HepG2 (cell line): Measurements from ENCODE around the gene ING5. TPM values are rescaled to one million over a fixed set of nuclear protein-coding genes. Genes with fewer than 3 reads are reported as not detected.

ENCODE experiments used
- ATAC-seq: fragments of 200-7000 bp; cut with Tn5 transposase; 3 replicates; pipeline ENCODE4 v1.9.1; 2020; ENCODE audit warnings: mild to moderate bottlenecking, moderate library complexity
- BruUV-seq: library from RNA; stranded (reverse); fragments of 400-500 nt; replicated peaks from 2 replicates; lab custom pipeline; 2021; lab: Mats Ljungman, UMichigan
- CTCF ChIA-PET: fragments of 300-600 bp; formaldehyde crosslinking; extraction: SDS; loops from one replicate; lab custom pipeline; 2021; ENCODE audit warnings: low total read pairs, inconsistent platforms, low intra/inter-chr PET ratio; lab: Yijun Ruan, JAX
- POLR2A ChIA-PET: fragments of 350-600 bp; sonication (Branson Sonifier 250); formaldehyde crosslinking; loops from one replicate; lab custom pipeline; 2020; ENCODE audit warnings: antibody characterized with exemption, inconsistent platforms; lab: Yijun Ruan, JAX
- DNase-seq: peaks from one replicate; pipeline ENCODE4 v3.0.0-alpha.2; 2015; ENCODE audit warnings: low spot score
- FAIRE-seq: peaks from 3 replicates; lab custom pipeline; 2011; peaks lifted over from hg19 to GRCh38; lab: Jason Lieb, UNC
- H2AFZ ChIP-seq: one replicate; pipeline ENCODE4 v1.6.1; 2011; ENCODE audit warnings: low read length, inconsistent platforms
- H3K27ac ChIP-seq: fragments of 300-600 bp; 3 replicates; pipeline ENCODE4 v1.8.0; 2011; ENCODE audit warnings: mixed run types, mild to moderate bottlenecking, mixed read lengths, low read length, inconsistent platforms; ENCODE audit not compliant: insufficient read depth; ENCODE audit errors: extremely low read length
- H3K27me3 ChIP-seq, 2 experiments: fragments of 200-600 bp in 1 of 2; 2 replicates in 1 of 2; 3 replicates in 1 of 2; pipeline versions ENCODE4 v1.6.0 to v1.8.0; 2011; ENCODE audit warnings: low read length in 2 of 2, mild to moderate bottlenecking in 2 of 2, moderate library complexity in 2 of 2, inconsistent platforms in 1 of 2; ENCODE audit not compliant: insufficient read depth in 2 of 2, control insufficient read depth in 1 of 2
- H3K36me3 ChIP-seq, 2 experiments: fragments of 200-600 bp in 1 of 2; replicated peaks in 1 of 2; 2 replicates in 1 of 2; 3 replicates in 1 of 2; pipeline versions ENCODE4 v1.5.1 to v1.8.0; 2011; ENCODE audit warnings: low read length in 2 of 2, inconsistent platforms in 1 of 2; ENCODE audit not compliant: insufficient read depth in 2 of 2, control insufficient read depth in 1 of 2
- H3K4me1 ChIP-seq: 2 replicates; pipeline ENCODE4 v1.5.1; 2012; ENCODE audit warnings: low read length, inconsistent platforms; ENCODE audit not compliant: insufficient read depth
- H3K4me2 ChIP-seq: 2 replicates; pipeline ENCODE4 v1.6.0; 2011; ENCODE audit warnings: low read depth, low read length, inconsistent platforms
- H3K4me3 ChIP-seq, 3 experiments: fragments of 200-600 bp in 1 of 3; sonication (generic), shearing (Covaris generic) in 1 of 3; replicated peaks in 1 of 3; 2 replicates each; pipeline ENCODE4 v1.5.1; 2011 to 2016; ENCODE audit warnings: low read length in 3 of 3, inconsistent platforms in 2 of 3, low read depth in 2 of 3, mild to moderate bottlenecking in 2 of 3, control low read depth in 1 of 3, mixed read lengths in 1 of 3; ENCODE audit not compliant: insufficient read depth in 1 of 3
- H3K79me2 ChIP-seq: one replicate; pipeline ENCODE4 v1.6.1; 2011; ENCODE audit warnings: low read length, inconsistent platforms; ENCODE audit not compliant: insufficient read depth
- H3K9ac ChIP-seq: 2 replicates; pipeline ENCODE4 v1.6.0; 2011; ENCODE audit warnings: mild to moderate bottlenecking, low read depth, low read length, inconsistent platforms; ENCODE audit not compliant: insufficient read depth
- H3K9me3 ChIP-seq: 2 replicates; pipeline ENCODE4 v1.5.1; 2012; ENCODE audit warnings: mild to moderate bottlenecking, low read length
- H4K20me1 ChIP-seq: 2 replicates; pipeline ENCODE4 v1.6.0; 2011; ENCODE audit warnings: inconsistent platforms, mild to moderate bottlenecking, low read length, moderate library complexity; ENCODE audit not compliant: insufficient read depth
- HES4 ChIP-seq: sonication (generic); formaldehyde crosslinking; IDR thresholded peaks from 2 replicates; pipeline ENCODE4 v1.9.0; 2021; ENCODE audit warnings: mild to moderate bottlenecking, missing genetic modification reagents, borderline replicate concordance
- RFXANK ChIP-seq: IDR thresholded peaks from 2 replicates; pipeline ENCODE4 v1.6.1; 2016
- ZBED4 ChIP-seq: sonication (generic); formaldehyde crosslinking; IDR thresholded peaks from 2 replicates; pipeline ENCODE4 v1.4.0; 2020; ENCODE audit warnings: missing genetic modification reagents, borderline replicate concordance
- ZFP1 ChIP-seq: IDR thresholded peaks from 2 replicates; pipeline ENCODE4 v1.6.1; 2016
- ZFP90 ChIP-seq: sonication (generic); formaldehyde crosslinking; IDR thresholded peaks from 2 replicates; pipeline ENCODE4 v1.8.0; 2022; ENCODE audit warnings: missing genetic modification reagents, mild to moderate bottlenecking, inconsistent platforms, borderline replicate concordance
- ZNF282 ChIP-seq: fragments of 450-650 bp; IDR thresholded peaks from 2 replicates; pipeline ENCODE4 v1.6.1; 2018; ENCODE audit not compliant: partially characterized antibody
- WGBS: methylation state at CpG from one replicate; pipeline ENCODE4 v1.1.6; 2017; ENCODE audit warnings: low lambda C conversion rate; 5-methylcytosine and 5-hydroxymethylcytosine counted together
- in situ Hi-C: cut with HindIII; loops from 2 replicates; pipeline ENCODE4 v1.10.0; 2017; ENCODE audit warnings: low pct_unique_long_range_greater_than_20kb; ENCODE audit not compliant: extremely low pct_ligation_motif_present
- intact Hi-C: fragments of 100-400 bp; cut with micrococcal nuclease; formaldehyde crosslinking; loops from one replicate; pipeline ENCODE4 v1.10.0; 2022; ENCODE audit not compliant: unreplicated experiment
- polyA plus RNA-seq, 8 experiments: library from polyadenylated mRNA; depleted of rRNA in 3 of 8; stranded (reverse) in 7 of 8; unstranded in 1 of 8; fragments of >200 nt; fragmentation: Illumina TruSeq in 4 of 8; extraction: Trizol in 4 of 8; gene quantifications; 2 replicates each; pipeline versions ENCODE4 v1.2.1 to v1.2.3, GENCODE V29; 2011 to 2016; ENCODE audit warnings: low read depth in 4 of 8, missing spikeins in 1 of 8, mixed read lengths in 1 of 8; ENCODE audit not compliant: insufficient read depth in 1 of 8
- total RNA-seq, 5 experiments: library from RNA; depleted of rRNA; stranded (reverse); fragments of >200 nt; fragmentation: Illumina TruSeq; extraction: Trizol; gene quantifications; 2 replicates each; pipeline ENCODE4 v1.2.3, GENCODE V29; 2016; ENCODE audit warnings: low read depth in 1 of 5
- TF ChIP-seq, protein P1 (sequence below): sonication (generic); formaldehyde crosslinking; IDR thresholded peaks from 2 replicates; pipeline ENCODE4 v1.4.0; 2020; ENCODE audit warnings: missing genetic modification reagents

The ING5 gene
- total and polyA plus RNA-seq, 2 of the 13 experiments (the other 11 are each of a cell fraction or from before 2014, with no cell fraction given) = 61.9 to 71.9 TPM

GRCh38 chr2:241703032-241703604, 1.3 kb downstream of the ING5 start (continued):
- TF ChIP-seq ZBED4 = no peak
- TF ChIP-seq HES4 = no peak

DNA sequence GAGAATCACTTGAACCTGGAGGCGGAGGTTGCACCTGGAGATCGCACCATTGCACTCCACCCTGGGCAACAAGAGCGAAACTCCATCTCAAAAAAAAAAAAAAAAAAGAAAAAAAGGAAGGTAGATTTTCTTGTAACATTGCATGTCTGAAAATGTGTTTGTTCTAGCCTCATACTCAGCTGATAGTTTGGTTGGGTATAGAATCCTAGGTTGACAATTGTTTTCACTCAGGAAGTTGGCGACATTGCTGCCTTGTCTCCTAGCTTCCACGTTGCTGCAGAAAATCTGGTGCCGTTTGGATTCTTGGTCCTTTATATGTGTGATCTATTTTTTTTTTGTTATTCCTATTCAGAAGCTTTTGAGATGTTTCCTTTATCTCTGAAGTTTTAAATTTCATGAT, 4.7 kb downstream of the ING5 start:
- 97% methylated on average over 6 of the region's 6 CpGs for WGBS
- no peak overlapping the region for H3K27ac ChIP-seq
- DNase-seq (no peak), ATAC-seq (no peak), FAIRE-seq (no peak)
- H3K9me3 ChIP-seq = peaks cover 13% of the 10 kb centered on the region; the same call in 1 of the 2 replicates
- no peak overlapping the region for H3K4me2 ChIP-seq
- peaks cover 18% of the 10 kb centered on the region; the same call in 1 of the 2 replicates for H4K20me1 ChIP-seq
- TF ChIP-seq RFXANK (CRISPR knock-in tag) (no peak), ZFP1 (CRISPR knock-in tag) (peak; percentile 99), ZFP90 (CRISPR knock-in tag) (no peak), ZNF282 (no peak)
- TF ChIP-seq, protein P1, sequence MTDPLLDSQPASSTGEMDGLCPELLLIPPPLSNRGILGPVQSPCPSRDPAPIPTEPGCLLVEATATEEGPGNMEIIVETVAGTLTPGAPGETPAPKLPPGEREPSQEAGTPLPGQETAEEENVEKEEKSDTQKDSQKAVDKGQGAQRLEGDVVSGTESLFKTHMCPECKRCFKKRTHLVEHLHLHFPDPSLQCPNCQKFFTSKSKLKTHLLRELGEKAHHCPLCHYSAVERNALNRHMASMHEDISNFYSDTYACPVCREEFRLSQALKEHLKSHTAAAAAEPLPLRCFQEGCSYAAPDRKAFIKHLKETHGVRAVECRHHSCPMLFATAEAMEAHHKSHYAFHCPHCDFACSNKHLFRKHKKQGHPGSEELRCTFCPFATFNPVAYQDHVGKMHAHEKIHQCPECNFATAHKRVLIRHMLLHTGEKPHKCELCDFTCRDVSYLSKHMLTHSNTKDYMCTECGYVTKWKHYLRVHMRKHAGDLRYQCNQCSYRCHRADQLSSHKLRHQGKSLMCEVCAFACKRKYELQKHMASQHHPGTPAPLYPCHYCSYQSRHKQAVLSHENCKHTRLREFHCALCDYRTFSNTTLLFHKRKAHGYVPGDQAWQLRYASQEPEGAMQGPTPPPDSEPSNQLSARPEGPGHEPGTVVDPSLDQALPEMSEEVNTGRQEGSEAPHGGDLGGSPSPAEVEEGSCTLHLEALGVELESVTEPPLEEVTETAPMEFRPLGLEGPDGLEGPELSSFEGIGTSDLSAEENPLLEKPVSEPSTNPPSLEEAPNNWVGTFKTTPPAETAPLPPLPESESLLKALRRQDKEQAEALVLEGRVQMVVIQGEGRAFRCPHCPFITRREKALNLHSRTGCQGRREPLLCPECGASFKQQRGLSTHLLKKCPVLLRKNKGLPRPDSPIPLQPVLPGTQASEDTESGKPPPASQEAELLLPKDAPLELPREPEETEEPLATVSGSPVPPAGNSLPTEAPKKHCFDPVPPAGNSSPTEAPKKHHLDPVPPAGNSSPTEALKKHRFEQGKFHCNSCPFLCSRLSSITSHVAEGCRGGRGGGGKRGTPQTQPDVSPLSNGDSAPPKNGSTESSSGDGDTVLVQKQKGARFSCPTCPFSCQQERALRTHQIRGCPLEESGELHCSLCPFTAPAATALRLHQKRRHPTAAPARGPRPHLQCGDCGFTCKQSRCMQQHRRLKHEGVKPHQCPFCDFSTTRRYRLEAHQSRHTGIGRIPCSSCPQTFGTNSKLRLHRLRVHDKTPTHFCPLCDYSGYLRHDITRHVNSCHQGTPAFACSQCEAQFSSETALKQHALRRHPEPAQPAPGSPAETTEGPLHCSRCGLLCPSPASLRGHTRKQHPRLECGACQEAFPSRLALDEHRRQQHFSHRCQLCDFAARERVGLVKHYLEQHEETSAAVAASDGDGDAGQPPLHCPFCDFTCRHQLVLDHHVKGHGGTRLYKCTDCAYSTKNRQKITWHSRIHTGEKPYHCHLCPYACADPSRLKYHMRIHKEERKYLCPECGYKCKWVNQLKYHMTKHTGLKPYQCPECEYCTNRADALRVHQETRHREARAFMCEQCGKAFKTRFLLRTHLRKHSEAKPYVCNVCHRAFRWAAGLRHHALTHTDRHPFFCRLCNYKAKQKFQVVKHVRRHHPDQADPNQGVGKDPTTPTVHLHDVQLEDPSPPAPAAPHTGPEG (CRISPR knock-in tag) = no peak
- intact Hi-C loops = no loop called here
- H3K4me3 ChIP-seq = no peak overlapping the region
- H2AFZ ChIP-seq = no peak overlapping the region
- peaks cover 15% of the 10 kb centered on the region for H3K4me1 ChIP-seq
- peaks cover 34 to 64% of the 10 kb centered on the region in 2 experiments for H3K36me3 ChIP-seq
- H3K27me3 ChIP-seq = no peaks in the 10 kb centered on the region
- CTCF ChIA-PET = no interaction called here
- H3K79me2 ChIP-seq = peaks cover 22% of the 10 kb centered on the region
- POLR2A ChIA-PET = no interaction called here
- no TSS peak for BruUV-seq
- H3K9ac ChIP-seq = no peak overlapping the region
- in situ Hi-C loops = no loop called here
